Gastrocnemius medialis (tissue), 4 donors: ENCODE results near the gene PWWP2B. TPM values are rescaled to one million over a fixed set of nuclear protein-coding genes. Genes with fewer than 3 reads are reported as not detected.

ENCODE experiments used
- ATAC-seq, 2 donors: fragments of 150-250 bp; one replicate each; pipeline ENCODE4 v1.9.1; 2016
- DNase-seq, 2 donors: peaks; one replicate each; pipeline ENCODE4 v3.0.0-alpha.2; 2019
- H3K27ac ChIP-seq, 4 donors: fragments of 200-600 bp; sonication (generic); 1 replicate in 1 of 4; 2 replicates in 3 of 4; pipeline ENCODE4 v1.5.1; 2016 to 2018; ENCODE audit warnings: mild to moderate bottlenecking in 2 of 4, moderate library complexity in 1 of 4
- H3K27me3 ChIP-seq, 3 donors: fragments of 200-600 bp; sonication (generic) in 2 of 3; 1 replicate in 1 of 3; 2 replicates in 2 of 3; pipeline versions ENCODE4 v1.5.1 to v1.6.0; 2016 to 2019; ENCODE audit warnings: mild to moderate bottlenecking in 1 of 3, moderate library complexity in 1 of 3
- H3K36me3 ChIP-seq, 2 donors: fragments of 200-600 bp; sonication (generic) in 1 of 2; one replicate each; pipeline ENCODE4 v1.5.1; 2017 to 2018
- H3K4me1 ChIP-seq, 2 donors: fragments of 200-600 bp; sonication (generic) in 1 of 2; one replicate each; pipeline ENCODE4 v1.5.1; 2016 to 2017; ENCODE audit warnings: mild to moderate bottlenecking in 2 of 2
- H3K4me3 ChIP-seq, 4 donors: fragments of 200-600 bp; sonication (generic) in 3 of 4; 1 replicate in 1 of 4; 2 replicates in 3 of 4; pipeline ENCODE4 v1.5.1; 2016 to 2019; ENCODE audit warnings: mild to moderate bottlenecking in 2 of 4
- H3K9me3 ChIP-seq, 3 donors: fragments of 200-600 bp; sonication (generic) in 2 of 3; 1 replicate in 1 of 3; 2 replicates in 2 of 3; pipeline ENCODE4 v1.5.1; 2016 to 2019
- CTCF ChIP-seq, 5 experiments: fragments of 450-650 bp in 3 of 5; fragments of 200-600 bp in 2 of 5; sonication (generic) in 2 of 5; IDR thresholded peaks in 4 of 5; conservative IDR thresholded peaks in 1 of 5; 1 replicate in 4 of 5; 2 replicates in 1 of 5; pipeline ENCODE4 v1.5.1; 2016 to 2019; ENCODE audit warnings: antibody characterized with exemption in 5 of 5, mild to moderate bottlenecking in 3 of 5, moderate library complexity in 3 of 5
- POLR2A ChIP-seq, 2 donors: fragments of 450-650 bp; IDR thresholded peaks; one replicate each; pipeline ENCODE4 v1.6.1; 2017; ENCODE audit warnings: antibody characterized with exemption in 2 of 2, mild to moderate bottlenecking in 2 of 2, moderate library complexity in 2 of 2
- in situ Hi-C, 4 donors: fragments of 200-750 bp; cut with MboI; loops; one replicate each; pipeline versions ENCODE4 v1.15.0 to v1.8.0; 2017; ENCODE audit warnings: low sequenced_read_pairs in 4 of 4
- intact Hi-C: fragments of 100-400 bp; cut with DNase I; formaldehyde crosslinking; loops from one replicate; pipeline ENCODE4 v1.15.1; 2023; ENCODE audit warnings: low total_unique reads
- total RNA-seq, 4 donors: library from RNA; depleted of rRNA; stranded (reverse); fragments of >200 nt; gene quantifications; one replicate each; pipeline versions ENCODE4 v1.1.0 to v1.2.3, GENCODE V29; 2016

The PWWP2B gene
- total RNA-seq, 4 donors from 2014 or later, result 22.7 to 30.9 (median 24.4) TPM

- H3K36me3 ChIP-seq, result no peaks in the 10 kb centered on the region
- H3K27ac ChIP-seq, result no peak overlapping the region
- no peak for ATAC-seq
- intact Hi-C loops, result no loop called here
- no peaks in the 10 kb centered on the region for H3K9me3 ChIP-seq
- no peak for DNase-seq
- no peak overlapping the region for H3K4me3 ChIP-seq
- in situ Hi-C loops, result no loop called here
- TF ChIP-seq CTCF (IDR thresholded peaks at IDR 0.05 in 4 of 5, conservative IDR thresholded peaks at IDR 0.05 in 1 of 5) (no peak), POLR2A (IDR thresholded peaks at IDR 0.05) (no peak)
- no peaks in the 10 kb centered on the region for H3K4me1 ChIP-seq
- H3K27me3 ChIP-seq, result no peaks in the 10 kb centered on the region
Measured at GRCh38 chr10:132353456-132354355, 43.3 kb upstream of the PWWP2B start.

GRCh38 chr10:132354356-132355094 lies 42.5 kb upstream of the PWWP2B start:
- H3K27me3 ChIP-seq, result no peaks in the 10 kb centered on the region
- no peak overlapping the region for H3K27ac ChIP-seq
- no peaks in the 10 kb centered on the region for H3K9me3 ChIP-seq
- no peak for TF ChIP-seq POLR2A (IDR thresholded peaks at IDR 0.05)
- TF ChIP-seq CTCF (IDR thresholded peaks at IDR 0.05 in 4 of 5, conservative IDR thresholded peaks at IDR 0.05 in 1 of 5), result no peak
- H3K4me3 ChIP-seq, result no peak overlapping the region
- no peak for DNase-seq
- in situ Hi-C loops (no loop called here), intact Hi-C loops (no loop called here)
- H3K36me3 ChIP-seq, result no peaks in the 10 kb centered on the region
- no peaks in the 10 kb centered on the region for H3K4me1 ChIP-seq
- ATAC-seq, result no peak

GRCh38 chr10:132355297-132355696 lies 41.7 kb upstream of the PWWP2B start:
- in situ Hi-C loops (no loop called here), intact Hi-C loops (no loop called here)
- no peaks in the 10 kb centered on the region for H3K27me3 ChIP-seq
- no peak overlapping the region for H3K4me3 ChIP-seq
- DNase-seq (no peak), ATAC-seq (no peak)
- no peaks in the 10 kb centered on the region for H3K4me1 ChIP-seq
- H3K9me3 ChIP-seq, result no peaks in the 10 kb centered on the region
- no peaks in the 10 kb centered on the region for H3K36me3 ChIP-seq
- TF ChIP-seq CTCF (IDR thresholded peaks at IDR 0.05 in 4 of 5, conservative IDR thresholded peaks at IDR 0.05 in 1 of 5), result no peak
- no peak overlapping the region for H3K27ac ChIP-seq

- Histone ChIP-seq H3K4me1 (no peaks in the 10 kb centered on the region), H3K27ac (no peak overlapping the region), H3K27me3 (no peaks in the 10 kb centered on the region), H3K9me3 (no peaks in the 10 kb centered on the region), H3K36me3 (no peaks in the 10 kb centered on the region), H3K4me3 (no peak overlapping the region)
- intact Hi-C loops (no loop called here), in situ Hi-C loops (no loop called here)
- TF ChIP-seq CTCF (IDR thresholded peaks at IDR 0.05 in 4 of 5, conservative IDR thresholded peaks at IDR 0.05 in 1 of 5) (no peak), POLR2A (IDR thresholded peaks at IDR 0.05) (no peak)
- no peak for ATAC-seq
- DNase-seq, result no peak
Measured at GRCh38 chr10:132355754-132356153, 41.2 kb upstream of the PWWP2B start.
